SKM-1 treated with dmso at 0.1 percent for 144 hours (cell line): ENCODE data around the gene TMED3.
A peak's percentile ranks its signal among the peaks of the same experiment; 100 is the strongest.
"Not testable (repeated sequence)": the region's sequence is repeated elsewhere in the genome, so short reads cannot be mapped to it uniquely, and the experiment has no call there.

Experiments
- DNase-seq: peaks from one replicate; lab custom pipeline; 2025; ENCODE audit not compliant: unreplicated experiment; lab: John Stamatoyannopoulos, UW

TMED3 gene

DNA sequence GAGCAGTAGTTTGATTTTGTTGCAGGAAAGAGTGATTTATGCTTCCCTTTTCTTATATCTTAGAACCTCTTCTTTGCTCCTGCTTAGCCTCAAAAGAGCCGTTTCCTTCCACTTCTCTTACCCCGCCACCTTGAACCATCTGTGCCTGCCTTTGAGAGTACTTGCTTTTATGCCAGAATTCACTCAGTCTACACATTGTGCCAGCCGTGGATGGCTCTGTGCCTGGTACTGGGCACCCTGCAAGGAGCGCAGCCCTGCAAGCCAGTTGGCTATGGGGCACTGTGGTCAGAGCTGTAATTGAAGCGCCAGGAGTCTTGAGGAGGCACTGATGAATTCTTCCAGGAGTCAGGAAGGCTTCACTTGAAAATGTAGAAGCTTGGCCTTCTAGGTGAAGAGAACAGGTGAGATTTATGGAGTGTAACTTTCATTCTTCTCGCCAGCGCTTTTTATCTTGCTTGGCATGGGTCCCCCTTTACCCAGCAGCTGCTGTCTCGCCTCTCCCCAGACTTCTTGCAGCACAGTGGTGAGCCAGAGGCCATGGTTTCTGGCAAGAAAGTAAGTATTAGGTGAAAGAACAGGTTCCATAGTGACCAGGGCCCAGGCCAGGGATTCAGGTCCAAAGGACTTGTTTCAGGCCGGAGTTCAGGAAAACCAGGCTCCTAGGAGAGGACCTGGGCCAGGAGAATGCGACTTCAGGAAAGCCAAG is 4.9 kb downstream of the TMED3 start:
- no peak for DNase-seq

GRCh38 chr15:79316864-79317263 is 6.0 kb downstream of the TMED3 start:
- no peak for DNase-seq

- DNase-seq = not testable (repeated sequence)
These were observed 9.1 kb downstream of the TMED3 start for GRCh38 chr15:79319973-79320372.

DNA sequence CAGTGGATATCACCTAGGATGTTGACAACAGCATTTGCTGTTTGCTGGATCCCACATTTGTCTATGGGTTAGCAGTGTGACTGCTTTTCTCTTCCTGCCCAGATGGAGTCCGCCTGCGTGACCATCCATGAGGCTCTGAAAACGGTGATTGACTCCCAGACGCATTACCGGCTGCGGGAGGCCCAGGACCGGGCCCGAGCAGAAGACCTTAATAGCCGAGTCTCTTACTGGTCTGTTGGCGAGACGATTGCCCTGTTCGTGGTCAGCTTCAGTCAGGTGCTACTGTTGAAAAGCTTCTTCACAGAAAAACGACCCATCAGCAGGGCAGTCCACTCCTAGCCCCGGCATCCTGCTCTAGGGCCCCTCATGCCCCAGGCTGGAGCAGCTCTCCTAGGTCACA is 11.0 kb downstream of the TMED3 start:
- DNase-seq = no peak

DNA sequence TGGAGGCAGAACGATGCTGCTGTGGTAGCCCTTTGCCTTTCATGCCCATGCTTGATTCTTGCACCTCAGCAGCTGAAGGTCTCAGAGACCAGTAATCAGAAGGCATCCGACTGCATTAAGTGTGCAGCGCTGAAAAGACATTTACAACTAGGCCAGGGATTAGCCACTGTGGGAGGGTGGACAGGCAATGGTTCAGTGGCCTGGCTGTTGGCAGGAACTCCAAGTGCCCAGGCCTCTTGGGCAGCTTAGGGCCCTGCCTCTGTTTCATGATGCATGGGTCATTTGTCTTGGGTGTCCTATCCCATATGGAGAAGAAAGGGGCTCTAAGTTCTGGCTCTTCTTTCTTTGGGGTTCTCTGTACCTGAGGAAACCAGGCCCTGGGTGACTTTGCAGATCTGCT is 11.4 kb downstream of the TMED3 start:
- DNase-seq = no peak

- DNase-seq = no peak
These were observed 12.0 kb downstream of the TMED3 start for GRCh38 chr15:79322945-79323344.

DNA sequence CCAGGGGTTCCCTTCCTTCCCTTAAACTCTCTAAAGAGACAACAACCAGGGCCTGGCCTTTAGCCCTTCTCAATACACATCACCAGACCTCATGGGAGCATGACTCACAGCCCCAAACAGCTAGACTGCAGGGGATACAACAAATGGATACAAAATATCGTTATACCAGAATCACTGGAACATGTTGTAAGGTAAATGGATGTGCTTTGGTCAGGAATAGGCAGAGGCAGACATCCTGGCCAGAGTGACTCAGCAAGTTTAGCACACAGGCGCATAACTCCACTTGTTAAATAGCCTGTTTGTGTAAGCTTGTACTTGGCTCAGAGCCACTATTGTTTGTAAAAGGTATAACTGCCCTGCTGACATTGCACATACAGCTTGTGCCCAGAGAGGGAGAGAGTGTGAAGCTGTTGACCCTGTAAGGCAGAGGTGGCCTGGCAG is 18.3 kb downstream of the TMED3 start:
- no peak for DNase-seq

DNA sequence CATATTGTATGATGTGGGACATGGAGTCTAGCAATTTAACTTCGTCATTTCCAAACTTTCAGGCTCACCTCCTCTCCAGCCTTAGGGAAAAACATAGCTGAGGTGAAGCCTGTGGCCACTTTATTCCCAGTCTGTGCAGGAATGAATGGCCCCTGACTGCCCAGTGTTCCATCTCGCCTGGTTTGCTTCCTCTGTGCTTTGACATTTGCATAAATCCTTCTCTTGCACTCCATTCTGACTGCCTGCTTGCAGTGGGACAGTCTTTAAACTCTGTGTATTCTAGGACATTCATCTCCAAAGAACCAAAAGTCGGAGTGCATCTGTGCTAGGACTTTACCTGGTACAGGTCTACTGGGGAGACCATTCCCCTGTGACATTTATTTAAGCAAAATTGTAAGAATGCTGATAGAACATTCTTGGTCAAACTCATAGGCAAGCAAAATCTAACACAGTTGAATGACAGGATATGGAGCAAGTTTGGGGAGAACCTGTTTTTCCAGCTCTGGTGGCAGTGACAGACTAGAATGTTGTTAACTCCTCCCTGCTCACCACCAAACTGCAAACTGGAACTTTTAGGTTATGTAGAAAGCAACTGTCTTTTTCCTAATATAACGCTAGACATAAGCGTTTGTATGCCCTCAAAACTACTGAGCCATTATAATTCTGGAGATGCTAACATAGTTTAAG is 22.1 kb downstream of the TMED3 start:
- no peak for DNase-seq

DNA sequence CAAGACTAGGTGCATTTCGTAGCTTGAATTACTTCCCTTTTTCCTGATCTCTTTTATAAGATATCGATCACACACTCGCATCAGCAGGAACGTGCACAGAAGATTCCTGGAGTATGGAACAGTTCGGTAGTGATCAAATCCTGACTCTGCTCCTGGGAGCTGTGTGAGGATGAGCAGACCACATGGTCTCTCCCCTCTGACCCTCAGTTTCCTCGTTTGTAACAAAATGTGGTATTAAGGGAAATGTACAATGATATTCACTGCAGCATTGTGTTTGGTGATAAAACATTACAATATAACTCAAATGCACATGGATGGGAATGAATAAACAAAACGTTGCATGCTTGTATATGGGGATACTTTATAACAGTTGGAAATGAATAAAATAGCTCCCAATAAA is 26.7 kb downstream of the TMED3 start:
- DNase-seq = no peak

GRCh38 chr15:79339588-79340314 is 28.8 kb downstream of the TMED3 start:
- peak; percentile 56 for DNase-seq

DNA sequence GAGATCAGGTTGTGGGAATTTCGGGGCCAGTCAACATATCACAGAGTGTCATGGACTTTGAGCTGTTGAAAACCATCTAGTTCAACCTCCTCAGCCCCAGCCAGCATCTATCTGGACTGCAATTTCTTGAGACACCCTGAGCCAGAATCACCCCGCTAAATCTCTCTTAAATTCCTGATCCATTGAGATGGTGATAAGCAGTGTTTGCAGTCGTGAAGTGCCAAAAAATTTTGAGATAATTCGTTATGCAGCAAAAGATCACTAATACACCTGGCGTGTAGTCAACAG is 29.3 kb downstream of the TMED3 start:
- no peak for DNase-seq

- no peak for DNase-seq
These were observed 30.5 kb downstream of the TMED3 start for GRCh38 chr15:79341396-79341795.

DNA sequence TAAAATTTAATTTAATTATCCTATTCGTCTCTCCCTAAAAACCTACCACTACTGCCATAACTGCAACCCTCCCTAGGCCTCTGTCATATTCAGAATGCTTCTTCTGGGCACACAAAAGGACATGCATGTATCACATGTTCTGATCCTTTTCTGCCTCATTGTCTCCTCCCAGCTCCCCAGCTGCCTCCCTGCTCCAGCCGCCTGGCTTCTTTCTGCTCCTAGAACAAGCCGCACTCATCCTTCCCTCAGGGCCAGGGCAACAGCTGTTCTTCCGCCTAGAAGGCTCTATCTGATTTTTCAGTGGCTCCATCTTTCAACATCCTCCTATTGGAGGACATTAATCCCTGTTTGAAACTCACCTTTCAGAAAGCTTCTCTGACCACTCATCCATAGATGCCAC is 38.6 kb downstream of the TMED3 start:
- no peak for DNase-seq

DNA sequence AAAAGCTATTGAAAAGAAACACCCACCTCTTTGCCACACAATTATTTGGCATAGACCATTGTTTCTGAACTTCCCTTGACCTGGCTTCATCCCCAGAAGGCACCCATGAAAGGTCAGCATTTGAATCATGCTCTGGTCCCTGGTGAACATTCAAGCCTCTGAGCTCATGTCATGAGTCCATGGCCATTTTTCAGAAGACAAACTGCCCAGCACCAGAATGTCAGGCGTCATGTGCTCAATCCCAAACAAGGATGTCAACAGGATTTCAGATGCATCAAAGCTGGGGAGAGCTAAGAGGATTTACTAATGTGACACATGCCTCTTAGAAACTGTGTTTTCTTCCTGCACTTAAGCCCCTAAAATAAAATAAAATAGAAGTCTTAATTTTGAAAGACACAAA is 41.3 kb downstream of the TMED3 start:
- no peak for DNase-seq

DNA sequence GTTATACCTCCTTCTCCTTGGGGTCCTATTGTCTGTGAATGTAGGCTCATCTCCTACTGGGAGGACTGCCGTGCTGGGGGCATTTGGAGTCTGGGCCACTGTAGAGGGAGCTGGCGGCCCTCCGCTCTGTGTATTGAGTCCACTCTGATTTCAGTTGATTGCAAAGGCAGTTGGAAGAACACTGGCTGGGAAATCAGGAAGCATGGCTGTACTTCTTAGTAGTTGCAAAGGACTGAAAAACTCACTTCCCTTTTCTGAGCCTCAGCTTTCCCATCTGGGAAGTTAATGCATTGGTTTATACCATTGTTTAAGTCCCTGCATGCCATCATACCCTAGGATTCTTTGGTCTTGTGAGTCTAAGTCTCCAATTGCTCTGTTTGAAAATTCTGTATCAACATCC is 46.7 kb downstream of the TMED3 start:
- DNase-seq = no peak

- DNase-seq = no peak
These were observed 47.2 kb downstream of the TMED3 start for GRCh38 chr15:79358069-79358468.

DNA sequence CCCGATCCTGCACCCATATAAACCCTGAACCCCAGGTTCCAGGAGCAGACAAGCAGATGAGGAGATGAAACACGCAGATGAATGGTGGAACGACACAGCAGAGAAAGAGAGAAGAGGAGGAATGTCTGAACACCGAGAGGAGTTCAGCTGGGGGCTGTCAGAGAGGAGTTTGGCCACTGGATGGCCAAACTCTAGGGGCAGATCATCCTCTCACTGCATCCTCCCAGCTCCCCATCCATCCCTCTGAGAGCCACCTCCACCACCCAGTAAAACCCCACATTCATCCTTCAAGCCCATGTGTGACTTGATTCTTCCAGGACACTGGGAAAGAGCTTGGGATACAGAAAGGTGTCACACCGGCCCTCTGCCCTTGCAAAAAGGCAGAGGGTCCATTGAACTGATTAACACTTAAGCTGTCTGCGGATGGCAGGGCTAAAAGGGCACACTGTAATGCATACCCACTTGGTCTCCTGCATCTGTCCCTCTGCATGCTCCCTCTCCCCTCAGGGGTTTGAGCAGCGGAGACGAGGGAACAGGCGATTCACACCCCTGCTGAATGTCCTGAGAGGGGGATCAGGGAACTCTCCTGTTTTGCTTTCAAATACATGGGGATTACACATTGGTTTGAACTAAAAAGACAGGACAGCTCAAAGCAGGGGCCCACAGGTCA is 53.8 kb downstream of the TMED3 start:
- no peak for DNase-seq

DNA sequence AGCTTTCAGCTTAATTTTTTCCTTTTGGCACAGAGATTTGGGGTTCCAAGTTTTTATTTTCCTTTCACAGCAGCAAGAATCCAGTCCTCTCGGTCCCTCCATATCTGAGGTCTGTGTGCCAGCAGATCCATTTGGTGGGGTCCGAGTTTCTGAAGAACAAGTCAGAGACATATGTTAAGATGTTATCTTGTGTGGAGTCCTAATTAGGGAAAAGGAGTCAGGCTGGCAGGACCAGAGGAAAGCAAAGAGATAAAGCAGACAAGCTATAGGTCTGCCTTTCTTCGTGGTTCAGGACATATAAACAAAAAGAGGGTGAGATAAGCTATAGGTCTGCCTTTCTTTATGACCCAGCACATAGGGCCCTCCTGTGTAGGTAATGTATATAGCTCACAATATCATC is 54.9 kb downstream of the TMED3 start:
- no peak for DNase-seq

DNA sequence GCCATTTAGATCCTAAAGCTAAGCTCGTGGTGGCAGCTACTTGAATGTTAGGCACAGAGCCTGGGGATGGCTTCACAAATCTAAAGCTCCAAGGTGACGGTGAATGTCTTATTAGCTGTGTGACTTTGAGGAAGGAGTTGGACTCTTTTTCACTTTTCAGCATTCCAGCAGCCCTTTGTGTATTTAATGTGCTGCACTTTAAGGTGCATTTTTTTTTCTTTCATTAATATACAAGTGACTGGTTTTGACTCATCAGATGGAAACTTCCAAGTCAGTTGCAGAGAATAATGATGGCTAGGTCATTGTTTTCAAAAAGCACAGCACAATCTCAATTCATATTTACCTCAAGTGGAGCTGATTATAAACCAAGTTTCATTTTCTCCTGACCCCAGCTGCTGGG is 55.8 kb downstream of the TMED3 start:
- no peak for DNase-seq

GRCh38 chr15:79370716-79371115 is 59.8 kb downstream of the TMED3 start:
- no peak for DNase-seq

GRCh38 chr15:79371591-79371990 is 60.7 kb downstream of the TMED3 start:
- DNase-seq = peak; percentile 15

GRCh38 chr15:79372428-79372827 is 61.5 kb downstream of the TMED3 start:
- no peak for DNase-seq
